Measurements from ENCODE around the gene NR1H4. TPM values are rescaled to one million over a fixed set of nuclear protein-coding genes. Genes with fewer than 3 reads are reported as not detected.

Gene NR1H4
- total RNA-seq, 1 experiment from 2014 or later = not detected

DNA sequence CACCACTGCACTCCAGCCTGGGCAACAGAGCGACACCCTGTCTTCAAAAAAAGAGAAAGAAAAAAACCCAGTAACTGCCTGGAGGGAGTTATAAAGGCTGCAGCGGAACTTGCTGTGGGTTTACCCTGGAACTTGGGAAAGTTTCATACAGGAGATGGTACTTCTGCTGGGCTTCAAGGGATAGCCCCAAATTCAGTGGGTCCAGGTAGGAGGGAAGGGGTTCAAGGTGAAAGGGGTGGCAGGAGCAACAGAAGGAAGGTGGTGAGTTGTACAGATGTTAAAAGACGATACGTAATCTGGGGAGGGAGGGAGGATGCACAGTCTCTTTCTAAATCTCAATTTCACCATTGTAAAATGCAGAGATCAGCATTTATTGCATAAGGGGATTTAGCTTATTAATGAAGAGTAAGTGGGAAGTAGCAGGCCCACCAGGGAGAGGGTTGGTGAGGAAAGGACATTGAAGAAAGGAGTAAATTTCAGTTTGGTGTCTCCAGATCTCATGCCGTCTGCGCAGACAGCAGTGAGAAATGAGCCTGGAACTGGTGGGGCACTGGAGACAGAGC, 91.3 kb downstream of the NR1H4 start:
- no peaks in the 10 kb centered on the region for H3K36me3 ChIP-seq (ENCODE audit: control insufficient read depth, insufficient read depth, low read length)
- no peaks in the 10 kb centered on the region for H3K9me3 Mint-ChIP-seq (ENCODE audit: unreplicated experiment)
- H3K27me3 Mint-ChIP-seq (ENCODE audit: insufficient read depth, unreplicated experiment) = peaks cover 24% of the 10 kb centered on the region
- ChIA-PET POLR2A (no interaction called here), CTCF (no interaction called here)
- H3K27ac Mint-ChIP-seq (ENCODE audit: unreplicated experiment) = no peak overlapping the region
- no peak for DNase-seq
- no peaks in the 10 kb centered on the region for H3K9me3 ChIP-seq
- BruUV-seq (replicated peaks) = no TSS peak
- no peak overlapping the region for H3K4me3 ChIP-seq (ENCODE audit: low read depth, low read length)
- no peak overlapping the region for H3K4me3 Mint-ChIP-seq (ENCODE audit: unreplicated experiment)
- TF ChIP-seq, protein P1, sequence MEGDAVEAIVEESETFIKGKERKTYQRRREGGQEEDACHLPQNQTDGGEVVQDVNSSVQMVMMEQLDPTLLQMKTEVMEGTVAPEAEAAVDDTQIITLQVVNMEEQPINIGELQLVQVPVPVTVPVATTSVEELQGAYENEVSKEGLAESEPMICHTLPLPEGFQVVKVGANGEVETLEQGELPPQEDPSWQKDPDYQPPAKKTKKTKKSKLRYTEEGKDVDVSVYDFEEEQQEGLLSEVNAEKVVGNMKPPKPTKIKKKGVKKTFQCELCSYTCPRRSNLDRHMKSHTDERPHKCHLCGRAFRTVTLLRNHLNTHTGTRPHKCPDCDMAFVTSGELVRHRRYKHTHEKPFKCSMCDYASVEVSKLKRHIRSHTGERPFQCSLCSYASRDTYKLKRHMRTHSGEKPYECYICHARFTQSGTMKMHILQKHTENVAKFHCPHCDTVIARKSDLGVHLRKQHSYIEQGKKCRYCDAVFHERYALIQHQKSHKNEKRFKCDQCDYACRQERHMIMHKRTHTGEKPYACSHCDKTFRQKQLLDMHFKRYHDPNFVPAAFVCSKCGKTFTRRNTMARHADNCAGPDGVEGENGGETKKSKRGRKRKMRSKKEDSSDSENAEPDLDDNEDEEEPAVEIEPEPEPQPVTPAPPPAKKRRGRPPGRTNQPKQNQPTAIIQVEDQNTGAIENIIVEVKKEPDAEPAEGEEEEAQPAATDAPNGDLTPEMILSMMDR (IDR thresholded peaks at IDR 0.05; ENCODE audit: insufficient read depth in 1 of 2, low read depth in 1 of 2, low read length in 1 of 2, severe bottlenecking in 1 of 2, unreplicated experiment in 1 of 2) = no peak
- H3K4me1 Mint-ChIP-seq (ENCODE audit: low read depth, unreplicated experiment) = no peaks in the 10 kb centered on the region
- intact Hi-C loops (cut with micrococcal nuclease; ENCODE audit: unreplicated experiment) = no loop called here
- no peaks in the 10 kb centered on the region for H3K36me3 Mint-ChIP-seq (ENCODE audit: insufficient read depth, unreplicated experiment)
- H3K4me1 ChIP-seq = no peaks in the 10 kb centered on the region
- no peaks in the 10 kb centered on the region for H3K27me3 ChIP-seq (replicated peaks; ENCODE audit: control insufficient read depth, insufficient read depth, low read length)

DNA sequence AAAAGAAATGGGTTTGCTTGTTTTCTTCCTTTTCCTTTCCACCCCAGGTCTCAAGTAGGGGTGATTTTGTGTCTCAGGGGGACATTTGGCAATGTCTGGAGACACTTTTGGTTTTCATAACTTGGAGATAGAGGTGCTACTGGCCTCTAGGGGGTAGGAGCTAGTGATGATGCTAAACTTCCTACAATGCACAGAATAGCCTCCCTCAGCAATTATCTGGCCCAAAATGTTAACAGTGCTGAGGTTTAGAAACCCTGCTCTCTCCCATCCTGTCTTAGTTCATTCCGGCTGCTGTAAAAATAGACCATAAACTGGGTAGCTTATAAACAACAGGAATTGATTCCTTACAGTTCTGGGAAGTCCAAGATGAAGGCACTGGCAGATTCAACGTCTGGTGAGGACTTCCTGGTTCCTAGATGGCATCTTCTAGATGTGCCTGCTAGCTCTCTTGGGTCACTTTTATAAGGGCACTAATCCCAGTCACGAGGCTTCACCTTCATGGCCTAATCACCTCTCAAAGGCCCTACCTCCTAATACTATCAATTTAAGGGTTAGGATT, 92.4 kb downstream of the NR1H4 start:
- no TSS peak for BruUV-seq (replicated peaks)
- Histone ChIP-seq H3K27me3 (replicated peaks; ENCODE audit: control insufficient read depth, insufficient read depth, low read length) (no peaks in the 10 kb centered on the region; the same call in 1 of the 2 replicates), H3K4me3 (ENCODE audit: low read depth, low read length) (no peak overlapping the region), H3K4me1 (no peaks in the 10 kb centered on the region), H3K9me3 (no peaks in the 10 kb centered on the region), H3K36me3 (ENCODE audit: control insufficient read depth, insufficient read depth, low read length) (no peaks in the 10 kb centered on the region)
- H3K27ac Mint-ChIP-seq (ENCODE audit: unreplicated experiment) = no peak overlapping the region
- intact Hi-C loops (cut with micrococcal nuclease; ENCODE audit: unreplicated experiment) = no loop called here
- H3K27me3 Mint-ChIP-seq (ENCODE audit: insufficient read depth, unreplicated experiment) = peaks cover 18% of the 10 kb centered on the region
- ChIA-PET POLR2A (no interaction called here), CTCF (no interaction called here)
- TF ChIP-seq, protein P1 (IDR thresholded peaks at IDR 0.05; ENCODE audit: insufficient read depth in 1 of 2, low read depth in 1 of 2, low read length in 1 of 2, severe bottlenecking in 1 of 2, unreplicated experiment in 1 of 2) = peak in 1 of 2 experiments; percentile 4
- H3K36me3 Mint-ChIP-seq (ENCODE audit: insufficient read depth, unreplicated experiment) = no peaks in the 10 kb centered on the region
- H3K9me3 Mint-ChIP-seq (ENCODE audit: unreplicated experiment) = no peaks in the 10 kb centered on the region
- no peak overlapping the region for H3K4me3 Mint-ChIP-seq (ENCODE audit: unreplicated experiment)
- no peak for DNase-seq
- H3K4me1 Mint-ChIP-seq (ENCODE audit: low read depth, unreplicated experiment) = no peaks in the 10 kb centered on the region

DNA sequence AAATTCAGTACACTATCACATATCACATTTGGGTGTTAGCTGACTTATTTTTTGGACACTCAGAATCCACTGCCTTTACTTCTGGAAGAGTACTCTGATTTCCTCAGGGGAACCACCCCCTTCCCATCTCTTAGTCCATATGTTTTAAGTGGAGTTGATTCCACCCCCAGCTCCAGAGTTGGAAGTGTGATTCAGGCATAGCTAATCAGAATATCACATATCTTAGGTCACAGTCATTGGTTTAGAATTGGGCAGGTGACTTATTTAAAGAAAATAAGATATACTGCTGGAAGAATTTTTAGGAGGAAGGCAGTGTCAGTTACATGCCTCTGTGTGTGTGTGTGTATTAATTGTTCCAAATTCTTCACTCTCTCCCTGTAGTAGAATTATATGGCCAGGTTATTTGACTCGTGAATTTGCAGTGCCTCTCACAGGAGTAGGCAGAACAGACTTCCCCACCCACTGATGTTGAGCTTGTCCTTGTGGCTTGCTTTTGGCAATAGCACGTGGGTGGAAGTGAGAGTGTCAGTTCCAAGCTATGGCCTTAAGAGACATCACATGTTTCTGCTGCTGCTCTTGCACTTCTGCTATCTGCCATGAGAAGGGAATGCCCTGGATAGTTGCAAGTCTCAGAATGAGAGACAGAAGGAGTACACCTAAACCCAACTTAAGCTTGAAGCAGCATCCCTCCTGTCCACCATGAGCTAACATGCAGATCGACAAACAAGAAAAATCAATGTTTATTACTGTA, 93.4 kb downstream of the NR1H4 start:
- POLR2A ChIA-PET = no interaction called here
- Histone ChIP-seq H3K36me3 (ENCODE audit: control insufficient read depth, insufficient read depth, low read length) (no peaks in the 10 kb centered on the region), H3K4me1 (no peaks in the 10 kb centered on the region), H3K27me3 (replicated peaks; ENCODE audit: control insufficient read depth, insufficient read depth, low read length) (no peaks in the 10 kb centered on the region; the same call in 1 of the 2 replicates), H3K9me3 (no peaks in the 10 kb centered on the region), H3K4me3 (ENCODE audit: low read depth, low read length) (no peak overlapping the region)
- DNase-seq = no peak
- no TSS peak for BruUV-seq (replicated peaks)
- Mint-ChIP-seq H3K4me3 (ENCODE audit: unreplicated experiment) (no peak overlapping the region), H3K4me1 (ENCODE audit: low read depth, unreplicated experiment) (no peaks in the 10 kb centered on the region), H3K36me3 (ENCODE audit: insufficient read depth, unreplicated experiment) (no peaks in the 10 kb centered on the region), H3K27me3 (ENCODE audit: insufficient read depth, unreplicated experiment) (peaks cover 18% of the 10 kb centered on the region), H3K27ac (ENCODE audit: unreplicated experiment) (no peak overlapping the region), H3K9me3 (ENCODE audit: unreplicated experiment) (no peaks in the 10 kb centered on the region)
- intact Hi-C loops (cut with micrococcal nuclease; ENCODE audit: unreplicated experiment) = no loop called here
- CTCF ChIA-PET = no interaction called here
- TF ChIP-seq, protein P1 (IDR thresholded peaks at IDR 0.05; ENCODE audit: insufficient read depth in 1 of 2, low read depth in 1 of 2, low read length in 1 of 2, severe bottlenecking in 1 of 2, unreplicated experiment in 1 of 2) = no peak

Measured in Caco-2 (cell line).